ENCODE data around the gene RASAL2.

Gene RASAL2

DNA sequence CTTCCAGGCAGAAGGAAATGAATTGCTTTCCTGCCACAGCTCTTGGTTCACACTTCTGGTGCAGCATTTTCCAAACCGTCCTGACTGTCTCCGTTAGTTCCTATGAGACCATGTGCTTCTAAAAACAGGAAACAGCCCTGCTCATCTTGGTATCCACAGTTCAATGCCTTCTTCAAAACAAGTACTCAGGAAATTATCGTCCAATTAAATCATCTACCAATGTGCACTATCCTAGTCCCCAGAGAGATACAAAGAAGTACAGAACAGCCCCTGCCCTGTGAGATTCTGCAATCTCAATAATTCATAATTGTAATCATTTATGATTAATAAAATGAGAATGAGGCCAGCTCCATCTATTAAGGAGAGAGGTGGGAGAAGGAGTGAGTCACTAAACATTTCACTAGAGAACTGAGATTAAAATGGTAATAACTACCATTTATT, 391.7 kb downstream of the RASAL2 start:
- Histone ChIP-seq H3K27ac (ENCODE audit: low read length) (no peak overlapping the region), H4K20me1 (ENCODE audit: insufficient read depth, low read length) (no peaks in the 10 kb centered on the region), H3K4me2 (ENCODE audit: low read length) (no peak overlapping the region)

DNA sequence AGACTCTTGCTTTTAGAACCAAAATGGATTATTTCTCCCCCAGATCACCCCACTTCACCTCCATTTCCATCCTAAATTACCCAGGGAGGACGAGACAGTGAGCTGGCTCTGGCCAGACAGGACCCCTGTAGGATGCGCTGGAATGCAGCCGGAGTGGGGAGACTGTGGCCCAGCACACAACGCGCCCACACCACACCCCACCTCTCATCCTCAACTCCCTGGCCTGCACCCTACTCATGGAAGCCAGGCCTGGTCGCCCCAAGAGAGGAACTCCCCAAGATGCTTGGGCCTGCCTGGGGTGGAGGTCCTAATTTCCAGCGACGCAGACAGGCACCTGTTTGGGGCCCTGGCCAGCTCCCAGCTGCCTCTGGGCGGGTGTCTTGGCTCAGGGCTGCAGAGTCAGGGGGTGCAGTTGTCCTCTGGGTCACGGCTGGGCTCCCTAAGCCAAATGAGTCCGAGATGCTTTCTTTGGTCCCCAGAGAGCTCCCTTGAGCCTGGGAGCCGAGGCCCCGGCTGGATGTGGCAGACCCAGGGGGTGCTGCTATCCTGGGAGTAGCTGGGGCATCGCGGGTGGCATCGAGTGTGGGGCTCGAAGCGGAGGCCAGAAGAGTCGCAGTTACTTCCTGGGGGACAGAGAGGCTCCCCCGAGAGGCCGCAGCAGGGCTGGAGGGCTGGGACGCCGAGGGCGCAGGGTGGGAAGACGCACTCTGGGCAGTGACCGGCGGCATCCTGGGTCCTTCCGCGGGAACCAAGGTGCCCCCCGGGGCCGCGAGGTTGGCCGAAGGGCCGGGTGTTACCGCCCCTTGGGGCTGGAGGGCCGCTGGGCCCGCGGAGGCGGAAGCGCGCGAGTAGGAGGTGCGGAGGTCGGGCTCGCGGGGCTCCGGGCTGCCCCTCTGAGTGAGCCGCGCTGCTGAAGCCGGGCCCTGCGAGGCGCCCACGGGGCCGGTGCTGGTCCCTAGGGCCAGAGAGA, 392.5 kb downstream of the RASAL2 start:
- Histone ChIP-seq H4K20me1 (ENCODE audit: insufficient read depth, low read length) (no peaks in the 10 kb centered on the region), H3K36me3 (replicated peaks; ENCODE audit: low read depth, low read length) (no peaks in the 10 kb centered on the region), H3K9ac (ENCODE audit: low read length) (no peak overlapping the region), H3K4me3 (ENCODE audit: low read length) (no peak overlapping the region), H3K4me1 (ENCODE audit: low read length) (peaks cover 7% of the 10 kb centered on the region), H3K27me3 (ENCODE audit: low read depth, low read length) (no peaks in the 10 kb centered on the region), H2AFZ (ENCODE audit: low read depth, low read length) (no peak overlapping the region), H3K9me3 (ENCODE audit: insufficient read depth, low read length) (no peaks in the 10 kb centered on the region), H3K4me2 (ENCODE audit: low read length) (no peak overlapping the region), H3K27ac (ENCODE audit: low read length) (no peak overlapping the region), H3K79me2 (ENCODE audit: low read length) (no peaks in the 10 kb centered on the region)
- TF ChIP-seq, protein P1, sequence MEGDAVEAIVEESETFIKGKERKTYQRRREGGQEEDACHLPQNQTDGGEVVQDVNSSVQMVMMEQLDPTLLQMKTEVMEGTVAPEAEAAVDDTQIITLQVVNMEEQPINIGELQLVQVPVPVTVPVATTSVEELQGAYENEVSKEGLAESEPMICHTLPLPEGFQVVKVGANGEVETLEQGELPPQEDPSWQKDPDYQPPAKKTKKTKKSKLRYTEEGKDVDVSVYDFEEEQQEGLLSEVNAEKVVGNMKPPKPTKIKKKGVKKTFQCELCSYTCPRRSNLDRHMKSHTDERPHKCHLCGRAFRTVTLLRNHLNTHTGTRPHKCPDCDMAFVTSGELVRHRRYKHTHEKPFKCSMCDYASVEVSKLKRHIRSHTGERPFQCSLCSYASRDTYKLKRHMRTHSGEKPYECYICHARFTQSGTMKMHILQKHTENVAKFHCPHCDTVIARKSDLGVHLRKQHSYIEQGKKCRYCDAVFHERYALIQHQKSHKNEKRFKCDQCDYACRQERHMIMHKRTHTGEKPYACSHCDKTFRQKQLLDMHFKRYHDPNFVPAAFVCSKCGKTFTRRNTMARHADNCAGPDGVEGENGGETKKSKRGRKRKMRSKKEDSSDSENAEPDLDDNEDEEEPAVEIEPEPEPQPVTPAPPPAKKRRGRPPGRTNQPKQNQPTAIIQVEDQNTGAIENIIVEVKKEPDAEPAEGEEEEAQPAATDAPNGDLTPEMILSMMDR (IDR thresholded peaks at IDR 0.05; ENCODE audit: low read depth, low read length) = no peak
- no peak for TF ChIP-seq EZH2phosphoT487 (IDR thresholded peaks at IDR 0.05; ENCODE audit: low read depth)

More for the DNA sequence above, 391.7 kb downstream of the RASAL2 start:
- no peak for TF ChIP-seq EZH2phosphoT487 (IDR thresholded peaks at IDR 0.05; ENCODE audit: low read depth)
- TF ChIP-seq, protein P1 (IDR thresholded peaks at IDR 0.05; ENCODE audit: low read depth, low read length) = no peak
- Histone ChIP-seq H2AFZ (ENCODE audit: low read depth, low read length) (no peak overlapping the region), H3K9ac (ENCODE audit: low read length) (no peak overlapping the region), H3K27me3 (ENCODE audit: low read depth, low read length) (no peaks in the 10 kb centered on the region), H3K79me2 (ENCODE audit: low read length) (no peaks in the 10 kb centered on the region), H3K4me1 (ENCODE audit: low read length) (peaks cover 7% of the 10 kb centered on the region), H3K36me3 (replicated peaks; ENCODE audit: low read depth, low read length) (no peaks in the 10 kb centered on the region), H3K4me3 (ENCODE audit: low read length) (no peak overlapping the region), H3K9me3 (ENCODE audit: insufficient read depth, low read length) (no peaks in the 10 kb centered on the region)

DNA sequence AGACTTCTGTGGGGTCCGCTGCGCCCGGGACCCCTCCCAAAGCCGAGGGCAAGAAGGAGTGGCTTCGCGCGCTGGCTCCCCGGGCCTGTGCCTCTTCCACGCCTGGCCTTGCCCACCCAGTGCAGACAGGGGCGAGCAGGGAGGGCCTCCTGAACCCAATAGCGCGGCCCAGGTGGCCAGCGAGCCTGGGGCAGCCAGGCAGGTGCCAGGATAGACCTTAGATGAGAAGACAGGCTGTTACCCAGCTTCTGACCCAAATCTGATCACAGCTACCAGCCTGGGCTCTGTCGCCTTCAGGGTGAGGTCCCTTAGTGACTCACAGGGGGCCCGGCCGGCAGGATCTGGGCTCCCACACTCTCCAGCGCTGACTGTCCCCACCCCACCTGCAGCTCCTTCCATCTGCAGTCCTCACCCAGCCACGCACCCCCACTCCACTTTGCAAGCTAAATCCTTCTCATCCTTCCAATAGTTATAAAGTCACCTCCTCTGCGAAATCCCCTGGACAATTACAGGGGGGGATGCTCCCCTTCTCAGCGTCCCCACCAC, 393.2 kb downstream of the RASAL2 start:
- Histone ChIP-seq H3K27ac (ENCODE audit: low read length) (no peak overlapping the region), H3K9me3 (ENCODE audit: insufficient read depth, low read length) (no peaks in the 10 kb centered on the region), H4K20me1 (ENCODE audit: insufficient read depth, low read length) (no peaks in the 10 kb centered on the region), H3K4me3 (ENCODE audit: low read length) (no peak overlapping the region), H3K36me3 (replicated peaks; ENCODE audit: low read depth, low read length) (no peaks in the 10 kb centered on the region), H3K9ac (ENCODE audit: low read length) (no peak overlapping the region), H3K27me3 (ENCODE audit: low read depth, low read length) (no peaks in the 10 kb centered on the region), H2AFZ (ENCODE audit: low read depth, low read length) (no peak overlapping the region), H3K4me1 (ENCODE audit: low read length) (peaks cover 7% of the 10 kb centered on the region), H3K79me2 (ENCODE audit: low read length) (no peaks in the 10 kb centered on the region), H3K4me2 (ENCODE audit: low read length) (no peak overlapping the region)
- TF ChIP-seq, protein P1 (IDR thresholded peaks at IDR 0.05; ENCODE audit: low read depth, low read length) = no peak
- TF ChIP-seq EZH2phosphoT487 (IDR thresholded peaks at IDR 0.05; ENCODE audit: low read depth) = no peak

DNA sequence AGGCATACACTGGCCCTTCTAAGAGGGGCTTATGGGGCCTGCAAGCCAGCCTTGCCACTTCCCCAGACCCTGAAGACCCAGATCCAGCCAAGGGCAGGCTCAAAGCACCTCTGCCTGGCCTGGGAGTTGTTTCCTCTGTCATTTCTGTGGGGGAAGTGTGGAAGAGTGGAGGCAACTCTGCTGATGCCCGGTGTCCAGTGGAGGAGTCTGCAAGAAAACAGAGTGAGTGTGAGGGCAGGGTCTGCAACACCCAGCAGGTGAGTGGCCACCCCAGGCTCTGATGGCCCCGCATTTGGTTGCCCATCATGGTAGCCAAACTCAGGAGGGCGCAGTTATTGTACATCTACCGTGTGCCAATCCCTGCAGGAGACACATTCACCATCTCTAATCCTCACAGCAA, 394.5 kb downstream of the RASAL2 start:
- TF ChIP-seq, protein P1 (IDR thresholded peaks at IDR 0.05; ENCODE audit: low read depth, low read length) = no peak
- no peak for TF ChIP-seq EZH2phosphoT487 (IDR thresholded peaks at IDR 0.05; ENCODE audit: low read depth)
- no peak overlapping the region for H3K27ac ChIP-seq (ENCODE audit: low read length)
- H3K27me3 ChIP-seq (ENCODE audit: low read depth, low read length) = no peaks in the 10 kb centered on the region
- H3K36me3 ChIP-seq (replicated peaks; ENCODE audit: low read depth, low read length) = no peaks in the 10 kb centered on the region
- H4K20me1 ChIP-seq (ENCODE audit: insufficient read depth, low read length) = no peaks in the 10 kb centered on the region
- no peaks in the 10 kb centered on the region for H3K79me2 ChIP-seq (ENCODE audit: low read length)
- H3K4me1 ChIP-seq (ENCODE audit: low read length) = peaks cover 7% of the 10 kb centered on the region
- H3K9me3 ChIP-seq (ENCODE audit: insufficient read depth, low read length) = no peaks in the 10 kb centered on the region
- no peak overlapping the region for H3K9ac ChIP-seq (ENCODE audit: low read length)
- no peak overlapping the region for H2AFZ ChIP-seq (ENCODE audit: low read depth, low read length)
- H3K4me2 ChIP-seq (ENCODE audit: low read length) = no peak overlapping the region
- no peak overlapping the region for H3K4me3 ChIP-seq (ENCODE audit: low read length)
